ENCODE results near the gene MTSS2.

Gene MTSS2

DNA sequence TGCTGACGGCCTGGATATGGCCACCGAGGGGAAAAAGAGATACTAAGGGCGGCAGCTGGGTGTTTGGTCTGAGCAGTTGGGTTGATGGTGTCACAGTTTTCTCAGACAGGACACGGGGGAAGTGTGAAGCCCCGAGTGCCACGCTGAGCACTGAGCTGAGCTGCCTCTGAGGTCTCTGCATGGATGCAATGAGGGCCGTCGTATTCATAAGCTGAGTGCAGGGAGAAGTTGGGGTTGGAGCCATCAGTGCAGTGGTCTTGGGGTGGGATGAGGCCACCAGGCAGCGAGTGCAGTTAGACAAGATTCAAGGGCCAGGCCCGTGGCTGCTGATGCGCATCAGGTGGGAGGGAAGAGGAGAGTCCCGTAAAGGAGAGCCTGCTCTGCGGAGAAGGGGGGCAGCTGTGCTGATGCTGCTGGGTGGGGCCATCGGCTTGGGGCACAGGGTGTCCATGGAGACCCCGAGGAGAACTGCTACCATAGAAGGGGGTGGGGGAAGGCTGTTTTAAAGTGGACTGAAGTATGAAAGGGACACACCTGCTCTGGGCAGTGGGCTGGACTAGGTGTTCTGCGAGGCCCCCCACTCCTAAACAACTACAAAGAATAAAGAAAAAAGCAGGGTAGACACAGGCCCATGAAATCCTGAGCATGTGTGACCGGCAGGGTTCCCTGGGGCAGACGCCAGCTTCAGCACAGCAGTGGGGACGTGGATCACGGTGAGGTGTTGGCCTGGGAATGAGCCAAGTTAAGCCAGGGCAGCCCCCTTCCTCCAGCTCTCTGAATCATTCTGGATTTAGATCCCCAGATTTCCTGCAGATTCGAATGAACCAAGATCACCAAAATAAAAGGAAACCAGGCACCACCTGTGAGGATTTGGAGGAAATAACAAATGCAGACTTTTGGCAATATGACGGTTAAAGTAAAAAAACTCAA is 19.8 kb downstream of the MTSS2 start:
- no peak for DNase-seq

DNA sequence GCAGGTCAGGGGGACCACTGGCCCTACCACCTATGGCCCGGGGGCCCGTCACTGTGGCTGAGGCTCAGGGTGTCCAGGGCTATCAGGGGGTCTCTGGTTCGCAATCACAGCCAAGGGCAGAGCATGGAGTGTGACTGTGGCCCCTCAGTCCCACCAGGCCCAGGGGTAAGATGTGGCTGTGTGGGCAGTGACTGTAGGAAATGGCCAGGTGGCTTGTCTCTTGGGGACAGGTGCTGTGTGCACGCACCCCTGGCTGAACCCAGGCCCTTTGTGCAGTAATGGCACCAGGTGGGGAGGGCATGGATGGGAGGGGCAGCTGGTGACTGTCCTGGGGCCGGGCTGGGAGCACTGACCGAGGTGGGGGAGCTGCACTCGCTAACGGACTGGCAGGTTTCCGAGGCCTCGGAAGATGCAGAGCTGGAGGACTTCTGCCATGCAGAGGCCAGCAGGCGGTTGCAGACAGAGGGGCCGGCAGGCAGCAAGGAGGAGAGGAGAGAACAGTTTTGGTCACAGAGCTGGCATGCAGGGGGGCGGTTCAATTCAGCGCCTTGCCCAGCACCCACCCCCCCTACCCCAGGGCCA is 20.6 kb downstream of the MTSS2 start:
- DNase-seq: peak; percentile 36

DNA sequence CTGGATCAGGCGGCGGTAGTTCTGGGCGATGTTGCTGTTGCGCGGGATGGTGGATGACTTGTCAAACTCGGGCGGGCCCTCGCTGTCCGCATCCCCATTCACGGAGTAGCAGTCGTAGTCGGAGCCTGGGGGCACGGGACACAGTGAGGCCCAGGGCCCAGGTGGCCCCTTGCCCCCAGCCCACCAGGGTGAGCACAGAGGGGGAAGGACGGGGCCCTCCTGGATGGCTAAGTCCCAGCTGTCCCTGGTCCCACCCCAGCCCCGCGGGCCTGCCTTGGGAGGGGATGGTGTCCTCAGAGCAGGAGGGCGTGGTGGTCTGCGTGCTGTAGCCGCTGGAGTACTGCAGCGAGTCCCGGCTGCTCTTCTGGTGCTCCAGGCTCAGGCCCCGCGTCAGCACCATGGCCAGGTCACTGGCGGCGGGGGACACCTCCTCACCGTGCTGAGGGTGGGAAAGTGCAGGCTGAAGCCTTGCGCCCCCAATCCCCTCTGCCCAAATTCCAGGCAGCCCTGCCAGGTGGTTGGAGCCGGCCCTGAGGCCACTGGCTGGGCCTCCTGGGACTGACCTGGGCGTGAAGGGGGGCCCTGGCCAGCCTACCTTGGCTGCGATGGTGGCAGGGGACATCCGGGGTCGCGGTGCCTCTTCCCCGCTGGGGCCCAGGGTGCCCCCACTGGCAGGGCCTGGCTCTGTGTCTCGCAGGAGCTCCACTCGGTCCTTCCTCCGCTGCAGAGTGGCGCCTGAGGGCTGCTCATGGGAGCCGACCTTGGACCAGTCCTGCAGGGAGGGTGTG is 21.3 kb downstream of the MTSS2 start:
- DNase-seq: peak; percentile 54

DNA sequence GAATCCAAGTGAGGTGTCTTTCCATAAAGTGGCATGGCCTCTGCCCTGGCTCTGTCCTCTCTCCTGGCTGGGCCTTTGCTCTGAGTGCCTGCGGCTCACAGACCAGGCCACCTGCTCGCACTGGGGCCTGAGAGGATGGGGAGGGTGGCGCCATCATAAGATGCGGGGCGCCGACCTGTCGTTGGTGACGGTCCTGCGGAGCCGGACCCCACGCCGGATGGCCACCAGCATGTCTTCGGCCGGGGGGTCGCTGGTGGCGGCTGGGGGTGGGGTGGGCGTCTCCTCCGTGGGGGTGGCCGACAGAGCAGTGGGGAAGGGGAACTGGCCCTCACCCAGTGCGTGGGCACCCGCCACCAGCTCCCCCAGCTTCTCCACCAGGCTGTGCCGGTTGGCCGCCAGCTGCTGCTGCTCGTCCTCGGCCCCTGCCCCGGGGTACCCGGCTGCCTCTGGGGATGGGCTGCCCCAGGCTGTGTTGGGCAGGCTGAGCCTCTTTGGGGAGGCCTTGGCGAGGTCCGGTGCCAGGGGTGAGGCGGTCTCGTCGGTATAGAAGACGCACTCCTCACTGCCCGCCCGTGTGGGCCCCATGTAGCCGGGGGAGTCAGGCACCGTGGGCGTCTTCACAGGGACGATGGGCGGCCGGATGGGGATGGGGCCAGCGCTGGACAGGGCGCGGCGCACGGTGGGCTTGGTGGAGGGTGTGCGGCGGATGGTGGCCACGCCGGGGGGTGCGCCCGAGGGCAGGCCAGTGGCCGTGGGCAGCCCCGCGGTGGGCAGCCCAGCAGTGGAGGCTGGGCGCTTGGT is 22.1 kb downstream of the MTSS2 start:
- DNase-seq: peak; percentile 46

DNA sequence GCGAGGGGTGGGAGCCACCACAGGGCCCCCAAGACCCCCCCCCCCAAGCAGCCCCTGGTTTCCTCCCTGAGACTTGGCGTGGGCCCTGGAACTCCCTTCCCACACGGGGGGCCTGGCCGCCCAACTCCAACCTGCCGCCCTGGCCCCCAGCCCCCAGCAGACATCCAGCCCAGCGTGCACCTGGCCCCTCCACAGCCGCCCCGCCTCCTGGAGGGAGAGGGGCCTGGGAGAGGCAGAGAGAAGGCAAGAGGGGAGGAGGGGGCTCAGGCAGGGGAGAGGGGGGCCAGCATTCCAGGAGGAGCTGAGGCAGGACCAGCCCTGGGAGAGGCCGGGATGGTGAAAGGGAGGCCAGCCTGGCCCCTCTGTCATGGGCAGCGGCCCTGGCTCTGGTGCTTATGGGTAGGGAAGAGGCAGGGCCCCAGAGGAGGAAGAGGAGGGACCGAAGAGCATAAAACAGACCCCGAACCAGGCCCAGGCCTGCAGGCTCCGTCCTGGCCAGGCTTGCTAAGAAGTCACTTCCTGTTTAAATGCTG is 22.8 kb downstream of the MTSS2 start:
- peak; percentile 54 for DNase-seq

DNA sequence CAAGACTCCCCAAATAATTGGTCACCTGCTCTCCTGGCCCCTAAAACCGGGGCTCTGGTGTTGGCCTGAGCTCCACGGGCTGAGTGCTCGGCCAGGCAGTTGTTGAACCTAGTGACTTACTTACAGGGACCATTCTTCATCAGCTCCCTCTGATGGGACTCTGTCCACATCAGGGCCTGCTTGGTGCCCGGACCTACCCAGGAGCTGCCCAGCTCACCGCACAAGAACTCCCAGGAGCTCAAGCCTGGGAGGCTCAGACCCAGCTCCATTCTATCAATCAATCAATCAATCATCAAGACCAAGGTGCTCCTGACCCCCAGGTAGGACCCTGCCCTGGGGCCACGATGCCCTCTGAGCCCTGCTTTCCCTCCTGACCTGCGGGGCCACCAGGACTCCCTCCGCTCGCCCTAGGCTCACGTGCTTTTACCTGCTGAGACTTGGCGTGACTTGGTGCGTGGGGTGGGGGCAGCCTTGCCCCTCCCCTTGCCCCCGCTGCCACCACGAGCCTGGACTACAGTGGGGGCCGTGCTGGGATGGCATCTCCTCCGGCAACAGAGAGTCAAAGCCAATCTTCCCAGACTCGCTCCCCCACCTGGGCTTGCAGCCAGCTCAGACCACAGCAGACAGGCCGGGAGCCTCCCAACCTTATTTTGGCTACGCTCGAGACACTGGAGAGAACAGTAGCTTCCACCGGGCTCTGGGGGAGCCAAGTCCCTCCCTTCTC is 23.8 kb downstream of the MTSS2 start:
- no peak for DNase-seq

DNA sequence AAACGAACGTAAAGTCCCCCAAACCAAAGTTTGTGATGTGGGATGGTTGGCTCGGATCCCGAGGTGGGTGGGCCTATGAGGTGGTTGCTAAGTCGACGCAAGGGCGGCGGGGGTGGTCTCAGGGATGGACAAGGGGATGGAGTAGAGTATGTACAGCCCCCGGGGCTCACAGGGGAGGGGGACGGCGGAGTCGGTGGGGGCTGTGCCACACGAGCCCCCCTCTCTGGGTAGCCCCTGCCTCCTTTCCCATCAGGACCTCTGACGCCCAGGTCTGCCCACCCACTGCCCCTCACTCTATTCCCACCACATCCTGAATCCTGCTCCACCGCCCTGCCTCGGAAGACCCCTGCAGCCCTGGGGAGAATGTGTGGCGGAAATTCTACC is 24.3 kb downstream of the MTSS2 start:
- peak; percentile 29 for DNase-seq

DNA sequence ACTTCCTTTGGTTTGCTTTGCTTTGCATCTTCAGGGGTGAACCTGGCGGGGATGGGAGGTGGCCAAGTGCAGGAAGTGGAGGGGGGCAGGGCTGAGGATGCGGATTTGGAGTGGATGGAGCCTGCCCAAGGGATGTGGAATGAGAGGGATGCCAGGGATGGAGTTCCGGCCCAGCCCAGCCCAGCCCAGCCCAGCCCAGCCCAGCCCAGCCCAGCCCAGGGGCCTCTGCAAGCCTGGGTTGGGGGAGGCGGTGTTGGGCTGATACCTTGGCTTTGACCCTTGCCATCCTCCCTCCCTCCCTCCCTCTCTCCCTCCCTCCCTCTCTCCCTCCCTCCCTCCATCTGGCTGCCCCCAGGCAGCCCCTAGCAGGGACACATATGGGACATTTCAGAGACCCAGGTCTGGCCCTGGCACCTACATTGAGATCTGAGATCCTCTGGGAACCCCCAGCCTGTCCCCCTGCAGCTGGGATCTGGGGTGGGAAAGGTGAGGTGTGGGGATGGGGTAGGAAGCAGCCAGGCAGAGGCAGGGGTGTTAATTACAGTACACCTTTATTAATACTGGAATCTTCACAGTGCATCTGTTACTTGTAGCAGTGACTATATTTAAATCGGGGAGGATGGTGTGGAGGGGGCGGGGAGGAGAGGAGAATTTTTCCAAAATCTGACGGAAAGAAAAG is 25.0 kb downstream of the MTSS2 start:
- DNase-seq: no peak

DNA sequence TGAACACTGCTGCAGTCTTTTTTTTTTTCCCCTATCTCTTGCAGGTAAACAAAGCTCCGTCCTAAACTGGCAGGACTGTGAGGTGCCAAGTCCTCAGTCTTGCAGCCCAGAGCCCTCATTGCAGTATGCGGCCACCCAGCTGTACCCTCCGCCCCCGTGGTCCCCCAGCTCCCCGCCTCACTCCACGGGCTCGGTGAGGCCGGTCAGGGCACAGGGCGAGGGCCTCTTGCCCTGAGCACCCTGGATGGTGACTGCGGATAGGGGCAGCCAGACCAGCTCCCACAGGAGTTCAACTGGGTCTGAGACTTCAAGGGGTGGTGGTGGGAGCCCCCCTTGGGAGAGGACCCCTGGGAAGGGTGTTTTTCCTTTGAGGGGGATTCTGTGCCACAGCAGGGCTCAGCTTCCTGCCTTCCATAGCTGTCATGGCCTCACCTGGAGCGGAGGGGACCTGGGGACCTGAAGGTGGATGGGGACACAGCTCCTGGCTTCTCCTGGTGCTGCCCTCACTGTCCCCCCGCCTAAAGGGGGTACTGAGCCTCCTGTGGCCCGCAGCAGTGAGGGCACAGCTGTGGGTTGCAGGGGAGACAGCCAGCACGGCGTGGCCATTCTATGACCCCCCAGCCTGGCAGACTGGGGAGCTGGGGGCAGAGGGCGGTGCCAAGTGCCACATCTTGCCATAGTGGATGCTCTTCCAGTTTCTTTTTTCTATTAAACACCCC is 25.7 kb downstream of the MTSS2 start:
- DNase-seq: no peak

DNA sequence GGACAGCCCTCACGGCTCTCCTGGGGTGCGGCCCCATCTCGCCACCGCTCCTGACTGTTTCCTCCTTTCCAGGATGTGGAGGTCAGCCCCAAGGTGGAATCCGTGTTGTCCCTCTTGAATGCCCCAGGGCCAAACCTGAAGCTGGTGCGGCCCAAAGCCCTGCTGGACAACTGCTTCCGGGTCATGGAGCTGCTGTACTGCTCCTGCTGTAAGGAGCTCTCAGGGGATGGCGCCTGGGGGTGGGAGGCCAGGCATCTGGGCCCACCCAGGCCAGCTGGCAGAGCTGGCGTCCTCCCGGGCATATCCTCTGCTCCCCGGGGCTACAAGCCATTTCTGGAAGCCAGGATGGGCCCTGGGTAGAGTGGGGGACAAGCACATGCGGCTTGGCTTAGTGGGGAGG is 26.3 kb downstream of the MTSS2 start:
- DNase-seq: no peak

DNA sequence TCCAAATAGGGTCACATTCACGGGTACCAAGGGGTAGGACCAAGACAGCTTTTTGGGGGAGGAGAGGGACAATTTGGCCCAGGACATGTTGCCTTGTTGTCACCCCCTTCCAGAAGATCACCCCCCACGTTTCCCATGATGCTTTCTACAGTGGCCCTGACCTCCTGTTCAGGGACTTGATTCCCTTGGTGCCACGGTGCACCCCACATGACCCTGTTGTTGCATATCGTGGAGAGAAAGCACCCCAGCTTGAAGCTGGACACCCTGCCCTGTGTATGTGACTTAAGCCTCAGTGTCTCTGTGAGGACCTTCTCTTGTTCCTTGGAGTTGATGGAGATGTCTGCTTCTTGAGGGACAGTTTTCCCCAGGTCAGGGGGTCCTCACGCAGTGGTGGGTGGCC is 26.9 kb downstream of the MTSS2 start:
- no peak for DNase-seq

DNA sequence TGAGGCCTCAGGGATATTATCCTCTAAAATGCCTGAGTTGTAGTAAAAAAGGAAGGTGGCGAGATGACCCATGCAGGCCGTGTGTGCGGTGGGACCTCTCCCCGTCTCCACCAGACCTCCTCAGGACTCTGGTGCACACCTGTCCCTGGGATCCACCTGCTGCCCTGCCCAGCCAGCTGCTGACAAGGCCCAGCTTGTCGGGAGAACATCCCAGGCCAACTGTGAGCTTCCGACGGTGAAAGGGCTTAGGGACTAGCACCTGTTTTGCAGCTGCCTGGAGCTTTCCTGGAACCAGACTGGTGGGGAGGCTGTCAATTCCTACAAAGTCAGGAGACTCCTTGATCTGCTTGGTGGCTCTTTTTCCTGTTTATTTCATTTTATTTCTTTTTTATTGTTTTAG is 27.9 kb downstream of the MTSS2 start:
- DNase-seq: no peak

DNA sequence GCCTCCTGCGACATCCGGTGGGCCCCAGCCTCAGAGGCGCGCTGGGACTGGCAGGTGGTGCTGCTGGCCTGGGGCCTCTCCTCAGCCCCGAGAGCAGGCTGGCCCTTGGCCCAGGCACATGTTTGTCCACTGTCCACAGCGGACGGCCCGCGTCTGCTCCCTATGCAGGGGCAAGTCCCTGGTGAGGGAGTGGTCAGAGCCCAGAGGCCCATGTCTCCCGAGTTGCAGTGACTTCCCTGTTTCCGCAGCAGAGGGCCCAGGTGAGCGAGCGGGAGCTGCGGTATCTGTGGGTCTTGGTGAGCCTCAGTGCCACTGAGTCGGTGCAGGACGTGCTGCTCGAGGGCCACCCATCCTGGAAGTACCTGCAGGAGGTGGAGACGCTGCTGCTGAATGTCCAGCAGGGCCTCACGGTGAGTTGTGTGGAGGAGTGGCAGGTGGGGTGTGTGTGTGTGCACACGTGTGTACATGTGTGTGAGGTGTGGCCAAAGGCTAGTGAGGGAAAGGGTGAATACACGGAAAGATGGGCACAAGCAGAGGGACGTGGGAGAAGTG is 29.1 kb downstream of the MTSS2 start:
- no peak for DNase-seq

DNA sequence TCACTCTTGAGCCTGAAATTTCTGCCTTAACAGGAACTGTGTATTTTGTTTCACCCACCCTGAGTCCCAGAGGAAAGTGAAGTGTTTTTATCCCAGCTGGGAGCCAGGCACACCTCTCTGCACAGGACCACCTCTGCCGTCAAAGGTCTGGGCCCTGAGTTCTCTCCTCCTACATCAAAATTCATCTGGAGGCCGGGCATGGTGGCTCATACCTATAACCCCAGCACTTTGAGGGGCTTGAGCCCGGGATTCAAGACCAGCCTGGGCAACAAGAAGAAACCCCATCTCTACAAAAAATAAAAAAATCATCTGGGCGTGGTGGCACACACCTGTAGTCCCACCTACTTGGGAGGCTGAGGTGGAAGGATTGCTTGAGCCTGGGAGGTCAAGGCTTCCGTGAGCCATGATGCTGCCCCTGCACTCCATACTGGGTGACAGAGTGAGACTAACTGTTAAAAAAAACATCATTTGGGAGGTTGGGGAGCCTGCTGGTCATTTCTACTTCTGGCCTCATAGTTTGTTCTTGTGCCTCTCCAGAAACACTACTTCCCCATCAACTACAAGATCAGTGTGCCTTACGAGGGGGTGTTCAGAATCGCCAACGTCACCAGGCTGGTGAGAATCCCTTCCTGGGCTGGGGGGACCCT is 29.7 kb downstream of the MTSS2 start:
- no peak for DNase-seq

DNA sequence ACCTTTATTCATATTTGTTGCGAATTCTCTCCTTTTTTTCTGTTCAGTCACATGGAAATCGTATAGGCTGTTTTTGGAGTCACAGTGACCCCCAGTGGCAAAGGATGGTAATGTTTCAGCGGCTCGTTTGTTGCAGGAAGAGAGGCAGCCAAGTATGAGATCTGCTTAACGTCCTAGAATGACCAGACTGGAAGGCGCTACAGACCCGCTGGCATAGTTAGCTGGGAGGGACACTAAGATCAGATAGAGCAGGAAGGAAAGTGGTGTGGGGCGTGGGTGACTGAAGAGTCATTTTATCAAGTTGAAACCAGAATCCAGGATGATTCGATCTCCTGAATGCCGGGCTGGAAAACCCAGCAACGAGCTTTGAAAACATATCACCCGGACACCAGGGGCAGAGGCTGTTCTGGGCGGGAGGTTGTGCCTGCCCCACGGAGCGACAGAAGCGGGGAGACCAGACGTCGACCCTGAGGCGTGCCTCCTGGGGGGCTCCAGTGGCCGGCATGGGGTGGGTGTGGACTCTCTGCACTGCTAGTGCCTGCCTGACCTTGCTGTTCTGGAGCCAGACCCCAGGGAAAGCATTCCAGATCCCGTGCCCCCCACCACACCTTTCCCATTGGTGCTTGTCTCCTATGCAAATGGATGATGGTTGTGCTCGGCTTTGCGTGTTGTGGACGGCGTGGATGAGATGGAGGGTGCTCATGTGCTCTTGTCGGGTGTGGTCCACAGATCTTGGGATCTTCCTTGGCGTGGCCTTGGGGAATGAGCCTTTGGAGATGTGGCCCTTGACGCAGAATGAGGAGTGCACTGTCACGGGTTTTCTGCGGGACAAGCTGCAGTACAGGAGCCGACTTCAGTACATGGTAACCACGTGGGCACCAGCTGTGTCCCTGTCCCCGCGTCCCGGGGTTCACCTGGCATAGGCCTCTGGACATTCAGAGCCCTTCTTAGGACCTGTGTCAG is 31.8 kb downstream of the MTSS2 start:
- peak; percentile 94 for DNase-seq

DNA sequence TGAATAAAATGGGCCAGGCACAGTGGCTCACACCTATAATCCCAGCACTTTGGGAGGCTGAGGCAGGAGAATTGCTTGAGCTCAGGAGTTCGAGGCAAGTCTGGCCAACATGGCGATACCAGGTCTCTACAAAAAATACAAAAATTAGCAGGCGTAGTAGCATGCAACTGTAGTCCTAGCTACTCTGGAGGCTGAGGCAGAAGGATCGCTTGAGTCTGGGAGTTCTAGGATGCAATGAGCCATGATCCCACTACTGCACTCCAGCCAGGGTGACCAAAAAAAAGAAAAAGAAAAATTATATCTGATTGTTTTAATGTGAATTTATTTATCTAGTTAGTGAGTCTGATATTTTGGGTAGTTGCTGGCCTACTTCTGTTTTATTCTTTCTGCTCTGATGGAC is 32.4 kb downstream of the MTSS2 start:
- DNase-seq: peak; percentile 33

DNA sequence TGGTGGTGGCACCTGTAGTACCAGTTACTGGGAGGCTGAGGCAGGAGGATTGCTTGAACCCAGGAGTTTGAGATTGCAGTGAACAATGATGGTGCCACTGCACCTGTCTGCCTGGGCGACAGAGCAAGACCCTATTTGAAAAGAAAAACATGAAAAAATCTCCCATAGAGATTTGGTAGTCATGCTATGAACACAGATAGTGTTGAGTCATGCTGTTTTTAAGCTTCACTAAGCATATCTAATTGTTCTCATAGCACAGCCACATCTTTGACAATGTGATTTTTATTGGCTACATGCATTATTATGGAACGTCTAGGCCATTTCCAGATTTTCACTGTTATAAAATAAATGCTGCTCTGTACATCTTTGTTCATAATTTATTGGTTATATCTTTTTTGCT is 33.5 kb downstream of the MTSS2 start:
- no peak for DNase-seq

DNA sequence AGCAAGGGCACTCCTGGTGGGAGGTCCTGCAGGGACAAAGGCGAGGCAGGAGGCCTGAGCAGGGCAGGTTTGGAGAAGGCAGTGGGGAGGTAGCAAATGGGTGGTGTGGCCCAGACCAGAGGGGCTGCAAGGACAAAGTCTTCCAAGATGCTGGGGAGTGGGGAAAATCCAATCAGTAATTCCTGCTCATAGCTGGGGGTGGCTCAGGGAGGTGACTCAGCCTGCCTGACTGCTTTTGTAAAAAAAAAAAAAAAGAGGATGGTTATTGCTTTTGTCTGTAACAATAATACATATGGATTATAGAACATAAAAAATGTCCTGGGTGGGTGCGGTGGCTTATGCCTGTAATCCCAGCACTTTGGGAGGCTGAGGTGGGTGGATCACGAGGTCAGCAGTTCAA is 34.3 kb downstream of the MTSS2 start:
- no peak for DNase-seq

DNA sequence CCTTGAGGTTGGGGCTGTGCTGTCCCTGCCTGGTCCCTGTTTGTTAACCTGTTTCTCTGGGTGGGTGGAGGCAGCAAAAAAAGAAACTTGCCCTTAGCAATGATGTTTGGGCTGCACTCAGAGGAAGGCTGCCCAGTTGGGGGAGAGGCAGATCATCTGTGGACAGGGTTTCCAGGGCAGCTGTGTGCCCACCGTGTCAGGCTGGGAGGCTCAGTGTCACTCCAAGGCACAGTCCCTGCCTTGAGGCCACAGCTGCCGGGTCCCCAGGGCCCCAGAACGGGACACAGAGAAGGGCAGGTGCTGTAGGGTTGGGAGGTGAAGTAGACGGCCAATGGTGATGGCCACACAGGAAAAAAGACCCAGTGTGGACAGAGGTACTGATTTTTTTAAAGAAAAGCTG is 35.6 kb downstream of the MTSS2 start:
- DNase-seq: no peak
